Activated CD4-positive, alpha-beta memory T cell treated with anti-CD3 and anti-CD28 coated beads for 36 hours (primary cell): ENCODE data around the gene RSPO1. TPM values are rescaled to one million over a fixed set of nuclear protein-coding genes. Genes with fewer than 3 reads are reported as not detected.

Experiments
- CTCF ChIA-PET: fragments of 350-600 bp; sonication (Branson Sonifier 250); formaldehyde crosslinking; loops from one replicate; lab custom pipeline; 2021; ENCODE audit warnings: antibody characterized with exemption, inconsistent platforms; lab: Charles Lee
- POLR2A ChIA-PET: fragments of 350-600 bp; sonication (Branson Sonifier 250); formaldehyde crosslinking; loops from one replicate; lab custom pipeline; 2021; ENCODE audit warnings: antibody characterized with exemption; lab: Charles Lee
- DNase-seq: peaks from one replicate; pipeline ENCODE4 v3.0.0-alpha.2; 2020
- H3K27ac Mint-ChIP-seq: one replicate; pipeline ENCODE4 v1.8.0; 2021; ENCODE audit warnings: mixed read lengths
- H3K27me3 Mint-ChIP-seq: one replicate; pipeline ENCODE4 v1.8.0; 2021; ENCODE audit warnings: mixed read lengths
- H3K36me3 Mint-ChIP-seq: one replicate; pipeline ENCODE4 v1.8.0; 2021; ENCODE audit warnings: mixed read lengths
- H3K4me1 Mint-ChIP-seq: one replicate; pipeline ENCODE4 v1.8.0; 2021; ENCODE audit warnings: low read depth, mixed read lengths
- H3K4me3 Mint-ChIP-seq: one replicate; pipeline ENCODE4 v1.8.0; 2021; ENCODE audit warnings: mild to moderate bottlenecking, mixed read lengths
- H3K9me3 Mint-ChIP-seq: one replicate; pipeline ENCODE4 v1.8.0; 2021; ENCODE audit warnings: mixed read lengths
- intact Hi-C: fragments of 100-400 bp; cut with micrococcal nuclease; formaldehyde crosslinking; loops from one replicate; pipeline ENCODE4 v1.15.1; 2023
- total RNA-seq, 2 experiments: library from RNA; stranded (reverse); gene quantifications; one replicate each; pipeline ENCODE4 v1.2.3, GENCODE V29; 2021

RSPO1 gene
- total RNA-seq, 2 experiments from 2014 or later: not detected

DNA sequence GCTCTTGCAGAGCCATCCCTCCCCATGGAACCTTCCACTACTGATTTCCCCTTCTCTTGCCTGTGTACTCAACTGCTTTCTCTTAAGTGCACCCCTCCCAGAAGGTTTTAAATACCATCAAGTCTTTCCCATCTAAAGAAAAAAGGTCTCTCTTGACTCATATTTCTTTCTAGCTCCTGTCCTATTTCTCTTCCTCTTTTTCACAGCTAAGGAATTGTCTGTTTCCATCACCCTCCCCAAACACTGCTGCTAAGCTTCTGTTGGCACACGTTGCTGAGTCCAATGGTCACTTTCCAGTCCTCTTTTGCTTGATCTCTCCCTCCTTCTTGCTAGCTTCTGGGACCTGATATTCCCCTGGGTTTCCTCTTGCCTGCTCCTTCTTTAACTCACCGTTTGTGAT, 25.7 kb downstream of the RSPO1 start:
- Mint-ChIP-seq H3K4me1 (no peaks in the 10 kb centered on the region), H3K27me3 (peaks cover 2% of the 10 kb centered on the region), H3K9me3 (no peaks in the 10 kb centered on the region), H3K36me3 (no peaks in the 10 kb centered on the region), H3K4me3 (no peak overlapping the region), H3K27ac (no peak overlapping the region)
- POLR2A ChIA-PET: no interaction called here
- intact Hi-C loops: no loop called here
- no peak for DNase-seq
- CTCF ChIA-PET: interaction anchor here (0.8 to 2.1 kb wide), 2 partner anchors 49 to 72 kb away, joined by 3 to 10 read pairs; no protein-coding TSS in a partner anchor

DNA sequence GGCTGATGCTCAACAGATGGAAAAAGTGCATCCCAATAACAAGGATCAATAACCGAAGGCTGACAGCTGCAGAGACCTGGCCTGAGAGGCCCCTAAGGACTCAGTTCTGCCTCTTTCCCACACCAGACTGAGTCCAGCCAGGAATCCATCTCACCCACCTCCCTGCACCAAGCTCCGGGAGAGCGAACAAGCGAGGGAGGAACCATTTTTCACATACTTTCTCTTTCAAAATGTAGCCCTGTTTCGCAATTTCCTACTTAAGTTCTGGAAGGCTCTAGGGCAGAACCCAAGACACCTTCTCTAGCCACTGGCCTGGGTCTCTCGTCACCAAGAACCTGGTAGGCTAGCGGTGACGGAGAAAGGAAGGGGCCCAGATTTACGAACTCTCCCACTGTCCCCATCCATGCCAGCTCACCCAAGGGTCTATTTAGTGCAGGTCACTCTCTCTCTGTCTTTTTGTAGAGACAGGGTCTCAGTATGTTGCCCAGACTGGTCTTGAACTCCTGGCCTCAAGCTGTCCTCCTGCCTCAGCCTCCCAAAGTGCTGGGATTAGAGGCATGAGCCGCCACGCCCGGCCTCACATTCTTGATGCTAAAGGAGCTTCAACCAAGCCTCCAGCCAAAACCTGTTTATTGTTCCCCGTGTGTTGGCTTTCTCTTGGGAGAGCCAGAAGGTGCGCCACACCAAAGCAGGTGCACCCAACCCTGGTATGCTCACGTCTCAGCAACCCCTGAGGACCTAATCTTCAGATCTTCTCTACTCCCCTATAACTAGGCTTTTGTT, 28.0 kb downstream of the RSPO1 start:
- Mint-ChIP-seq H3K36me3 (no peaks in the 10 kb centered on the region), H3K27me3 (no peaks in the 10 kb centered on the region), H3K27ac (no peak overlapping the region), H3K4me1 (no peaks in the 10 kb centered on the region), H3K4me3 (no peak overlapping the region), H3K9me3 (no peaks in the 10 kb centered on the region)
- intact Hi-C loops: no loop called here
- no peak for DNase-seq
- ChIA-PET CTCF (interaction anchor here (0.6 to 9.9 kb wide), 3 partner anchors 72 to 93 kb away, joined by 3 to 220 read pairs (median 10); no protein-coding TSS in a partner anchor), POLR2A (no interaction called here)

GRCh38 chr1:37605806-37606474, 28.8 kb downstream of the RSPO1 start:
- no peak for DNase-seq
- Mint-ChIP-seq H3K27me3 (no peaks in the 10 kb centered on the region), H3K4me3 (no peak overlapping the region), H3K9me3 (no peaks in the 10 kb centered on the region), H3K27ac (no peak overlapping the region), H3K36me3 (no peaks in the 10 kb centered on the region), H3K4me1 (no peaks in the 10 kb centered on the region)
- intact Hi-C loops: no loop called here
- ChIA-PET CTCF (interaction anchor here (0.6 to 9.9 kb wide), 2 partner anchors 72 to 94 kb away, joined by 3 to 220 read pairs; no protein-coding TSS in a partner anchor), POLR2A (no interaction called here)

GRCh38 chr1:37605061-37605650, 29.5 kb downstream of the RSPO1 start:
- Mint-ChIP-seq H3K36me3 (no peaks in the 10 kb centered on the region), H3K27me3 (no peaks in the 10 kb centered on the region), H3K27ac (no peak overlapping the region), H3K4me3 (no peak overlapping the region), H3K4me1 (no peaks in the 10 kb centered on the region), H3K9me3 (no peaks in the 10 kb centered on the region)
- DNase-seq: no peak
- POLR2A ChIA-PET: no interaction called here
- CTCF ChIA-PET: interaction anchor here (9.9 kb wide), 1 partner anchor 73 kb away, joined by 220 read pairs; no protein-coding TSS in a partner anchor
- intact Hi-C loops: no loop called here

DNA sequence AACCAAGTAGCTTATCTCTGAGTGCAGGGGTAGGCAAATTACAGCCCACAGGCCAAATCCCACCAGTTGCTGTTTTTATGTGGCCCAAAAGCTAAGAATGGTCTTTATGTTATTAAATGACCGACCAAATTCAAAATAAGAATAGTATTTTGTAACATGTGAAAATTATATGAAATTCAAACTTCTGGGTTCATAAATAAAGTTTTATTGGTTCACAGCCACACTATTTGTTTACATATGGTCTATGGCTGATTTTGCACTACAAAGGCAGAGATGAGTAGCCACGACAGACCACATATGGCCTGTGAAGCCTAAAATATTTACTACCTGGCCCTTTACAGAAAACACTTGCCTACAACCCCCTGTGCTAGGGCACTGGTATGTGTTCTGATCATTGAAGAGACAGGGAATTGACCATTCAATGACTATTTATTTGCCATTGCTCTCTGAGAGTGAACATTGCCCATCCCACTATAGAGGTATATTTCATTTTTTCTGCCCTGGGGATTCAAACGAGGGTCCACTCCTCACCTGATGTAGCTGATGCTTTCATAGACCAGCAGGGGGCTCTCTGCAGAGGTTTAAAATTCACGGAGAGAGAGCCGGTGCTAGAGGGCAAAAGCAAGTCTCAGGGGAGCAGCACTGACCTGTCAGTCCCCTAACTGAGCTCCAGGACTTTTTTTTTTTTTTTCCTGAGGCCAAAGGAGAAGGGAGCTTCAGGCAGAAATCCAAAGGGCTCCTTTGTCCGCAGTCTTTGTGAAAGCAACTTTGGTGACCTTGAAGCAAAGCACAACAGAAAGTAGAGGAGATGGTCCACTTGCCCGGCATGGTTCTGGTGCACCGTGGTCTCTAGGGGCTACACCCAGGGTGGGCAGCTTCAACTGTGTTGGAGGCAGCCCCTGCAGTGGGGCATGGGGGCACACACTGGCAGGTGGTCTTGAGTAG, 31.7 kb downstream of the RSPO1 start:
- no peaks in the 10 kb centered on the region for H3K4me1 Mint-ChIP-seq
- peak; percentile 46 for DNase-seq
- intact Hi-C loops: loop anchor here (1.0 kb wide), 1 partner anchor 79 kb away; no protein-coding TSS in a partner anchor
- no peak overlapping the region for H3K27ac Mint-ChIP-seq
- H3K27me3 Mint-ChIP-seq: no peaks in the 10 kb centered on the region
- no peaks in the 10 kb centered on the region for H3K36me3 Mint-ChIP-seq
- no peak overlapping the region for H3K4me3 Mint-ChIP-seq
- no peaks in the 10 kb centered on the region for H3K9me3 Mint-ChIP-seq
- CTCF ChIA-PET: interaction anchor here (0.5 to 9.9 kb wide), 33 partner anchors 9 to 281 kb away, joined by 3 to 220 read pairs (median 4); partner anchors contain the start of genes DNALI1 and MTF1
- POLR2A ChIA-PET: no interaction called here

GRCh38 chr1:37601441-37601840, 33.3 kb downstream of the RSPO1 start:
- Mint-ChIP-seq H3K4me3 (no peak overlapping the region), H3K27ac (no peak overlapping the region), H3K9me3 (no peaks in the 10 kb centered on the region), H3K4me1 (peaks cover 4% of the 10 kb centered on the region), H3K27me3 (no peaks in the 10 kb centered on the region), H3K36me3 (no peaks in the 10 kb centered on the region)
- intact Hi-C loops: no loop called here
- DNase-seq: no peak
- ChIA-PET POLR2A (no interaction called here), CTCF (interaction anchor here (2.3 to 9.9 kb wide), 2 partner anchors 17 to 77 kb away, joined by 8 to 220 read pairs; no protein-coding TSS in a partner anchor)

DNA sequence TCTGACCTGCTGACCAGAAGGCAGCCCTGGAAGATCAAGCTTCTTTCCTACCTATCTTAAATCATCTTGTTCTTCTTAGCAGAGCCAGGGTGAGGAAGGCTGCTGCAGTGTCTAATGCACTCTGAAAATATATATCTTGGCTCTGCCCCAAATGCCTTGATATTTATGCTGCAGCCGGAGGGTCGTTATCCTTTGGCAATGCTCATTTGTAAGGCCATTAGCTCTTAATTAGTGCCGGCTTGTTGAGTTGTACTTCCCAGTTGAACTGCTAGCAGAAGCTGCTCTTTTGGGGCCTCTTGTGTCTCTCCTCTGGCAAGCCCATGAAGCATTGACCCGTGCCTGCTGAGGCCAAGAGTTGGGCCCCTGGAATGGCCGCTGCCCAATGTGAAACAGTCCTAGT, 34.8 kb downstream of the RSPO1 start:
- Mint-ChIP-seq H3K27ac (no peak overlapping the region), H3K27me3 (no peaks in the 10 kb centered on the region), H3K36me3 (peaks cover 6% of the 10 kb centered on the region), H3K9me3 (no peaks in the 10 kb centered on the region), H3K4me3 (no peak overlapping the region), H3K4me1 (peaks cover 16% of the 10 kb centered on the region)
- CTCF ChIA-PET: interaction anchor here (1.0 to 9.9 kb wide), 2 partner anchors 78 to 260 kb away, joined by 4 to 220 read pairs; no protein-coding TSS in a partner anchor
- POLR2A ChIA-PET: no interaction called here
- intact Hi-C loops: loop anchor here (5.0 kb wide), 1 partner anchor 123 kb away; no protein-coding TSS in a partner anchor
- no peak for DNase-seq

DNA sequence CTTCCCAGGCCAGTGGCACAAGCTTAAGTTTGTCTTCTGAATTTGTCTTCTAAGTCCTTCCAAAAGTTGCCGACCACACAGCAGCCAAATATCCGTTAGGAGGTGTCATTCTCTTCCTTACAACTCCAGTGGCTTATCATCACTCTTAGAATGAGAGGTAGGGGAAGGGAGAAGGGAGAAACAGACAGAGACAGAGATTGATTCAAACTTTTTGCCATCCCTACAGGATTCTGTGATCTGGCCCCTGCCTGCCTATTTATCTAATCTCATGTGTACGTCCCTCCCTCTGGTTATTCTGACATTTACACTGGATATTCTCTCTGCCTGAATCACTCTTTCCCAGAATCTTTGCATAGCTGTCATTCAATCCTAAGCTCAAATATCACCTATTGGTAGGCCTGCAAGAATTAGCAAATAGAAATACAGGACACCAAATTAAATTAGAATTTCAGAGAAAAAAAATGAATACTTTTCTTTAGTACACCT, 38.5 kb downstream of the RSPO1 start:
- Mint-ChIP-seq H3K27ac (peak overlapping the region; percentile 98), H3K27me3 (no peaks in the 10 kb centered on the region), H3K4me1 (peaks cover 37% of the 10 kb centered on the region), H3K4me3 (peak overlapping the region; percentile 100), H3K9me3 (no peaks in the 10 kb centered on the region), H3K36me3 (peaks cover 18% of the 10 kb centered on the region)
- POLR2A ChIA-PET: interaction anchor here (1.0 to 1.8 kb wide), 5 partner anchors 14 to 117 kb away, joined by 3 to 5 read pairs (median 4); partner anchors contain the start of genes CDCA8 and MEAF6
- intact Hi-C loops: loop anchor here (5.0 kb wide), 1 partner anchor 119 kb away; no protein-coding TSS in a partner anchor
- CTCF ChIA-PET: interaction anchor here (0.7 to 1.4 kb wide), 4 partner anchors 82 to 94 kb away, joined by 3 to 7 read pairs (median 5); partner anchors contain the start of gene MEAF6
- DNase-seq: no peak

- peak; percentile 98 for DNase-seq
- ChIA-PET POLR2A (interaction anchor here (1.0 to 1.8 kb wide), 5 partner anchors 14 to 116 kb away, joined by 3 to 5 read pairs (median 4); partner anchors contain the start of genes CDCA8 and MEAF6), CTCF (interaction anchor here (0.7 to 1.4 kb wide), 4 partner anchors 81 to 95 kb away, joined by 3 to 7 read pairs (median 5); partner anchors contain the start of gene MEAF6)
- Mint-ChIP-seq H3K27me3 (no peaks in the 10 kb centered on the region), H3K4me1 (peaks cover 37% of the 10 kb centered on the region), H3K9me3 (no peaks in the 10 kb centered on the region), H3K4me3 (peak within 1 kb of the TSS; percentile 100), H3K27ac (peak within 1 kb of the TSS; percentile 98), H3K36me3 (peaks cover 24% of the 10 kb centered on the region)
- intact Hi-C loops: loop anchor here (2.0 to 5.0 kb wide), 3 partner anchors 87 to 118 kb away; partner anchors contain the start of gene CDCA8
Measured at GRCh38 chr1:37595440-37596181, 39.1 kb downstream of the RSPO1 start, which contains the start of gene GNL2. Gene GNL2, minus strand, starts transcription at chr1:37595937. Its CDS starts 115 bp downstream, at chr1:37595822.

DNA sequence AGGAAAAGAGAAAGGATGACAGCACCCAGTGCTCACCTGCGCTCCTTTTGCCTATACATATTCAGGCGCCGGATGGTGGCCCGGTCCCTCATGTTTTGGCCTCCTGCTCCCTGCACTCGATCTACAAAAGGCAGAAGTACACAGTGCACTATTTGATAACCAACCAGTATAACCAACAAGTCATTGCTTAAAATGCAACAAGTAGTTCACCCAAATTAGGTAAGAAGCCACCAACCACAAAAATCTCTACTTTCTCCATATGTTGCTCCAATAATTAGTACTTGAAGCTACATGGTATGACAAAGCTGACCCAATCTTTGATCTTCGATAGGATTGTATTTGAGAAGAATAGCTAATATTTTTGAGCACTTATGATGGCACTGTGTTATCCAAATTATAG, 41.0 kb downstream of the RSPO1 start:
- peak overlapping the region; percentile 6 for H3K27ac Mint-ChIP-seq
- CTCF ChIA-PET: interaction anchor here (0.9 kb wide), 1 partner anchor 9 kb away, joined by 3 read pairs; no protein-coding TSS in a partner anchor
- no peak for DNase-seq
- peaks cover 45% of the 10 kb centered on the region for H3K4me1 Mint-ChIP-seq
- POLR2A ChIA-PET: no interaction called here
- peaks cover 34% of the 10 kb centered on the region for H3K36me3 Mint-ChIP-seq
- H3K27me3 Mint-ChIP-seq: no peaks in the 10 kb centered on the region
- H3K4me3 Mint-ChIP-seq: no peak overlapping the region
- intact Hi-C loops: loop anchor here (2.0 kb wide), 2 partner anchors 89 to 99 kb away; partner anchors contain the start of gene CDCA8
- H3K9me3 Mint-ChIP-seq: no peaks in the 10 kb centered on the region
